CMK (cell line): ENCODE measurements around the gene TMEM179B.
"Not testable (repeated sequence)": the region's sequence is repeated elsewhere in the genome, so short reads cannot be mapped to it uniquely, and the experiment has no call there.

ENCODE experiments used
- DNase-seq: peaks from one replicate; pipeline ENCODE4 v3.0.0-alpha.2; 2010; ENCODE audit warnings: low read depth

TMEM179B gene

GRCh38 chr11:62787005-62787759 lies at the start of gene TMEM179B:
Gene TMEM179B (plus strand): TSS chr11:62787402. CDS start chr11:62787432, 30 bp downstream.
- DNase-seq, result peak; percentile 87

- DNase-seq, result no peak
Observed at GRCh38 chr11:62747475-62748160, 39.6 kb upstream of the TMEM179B start.

- not testable (repeated sequence) for DNase-seq
Observed at GRCh38 chr11:62749931-62750330, 37.3 kb upstream of the TMEM179B start.

- no peak for DNase-seq
Observed at GRCh38 chr11:62752177-62752785, 34.9 kb upstream of the TMEM179B start.

DNA sequence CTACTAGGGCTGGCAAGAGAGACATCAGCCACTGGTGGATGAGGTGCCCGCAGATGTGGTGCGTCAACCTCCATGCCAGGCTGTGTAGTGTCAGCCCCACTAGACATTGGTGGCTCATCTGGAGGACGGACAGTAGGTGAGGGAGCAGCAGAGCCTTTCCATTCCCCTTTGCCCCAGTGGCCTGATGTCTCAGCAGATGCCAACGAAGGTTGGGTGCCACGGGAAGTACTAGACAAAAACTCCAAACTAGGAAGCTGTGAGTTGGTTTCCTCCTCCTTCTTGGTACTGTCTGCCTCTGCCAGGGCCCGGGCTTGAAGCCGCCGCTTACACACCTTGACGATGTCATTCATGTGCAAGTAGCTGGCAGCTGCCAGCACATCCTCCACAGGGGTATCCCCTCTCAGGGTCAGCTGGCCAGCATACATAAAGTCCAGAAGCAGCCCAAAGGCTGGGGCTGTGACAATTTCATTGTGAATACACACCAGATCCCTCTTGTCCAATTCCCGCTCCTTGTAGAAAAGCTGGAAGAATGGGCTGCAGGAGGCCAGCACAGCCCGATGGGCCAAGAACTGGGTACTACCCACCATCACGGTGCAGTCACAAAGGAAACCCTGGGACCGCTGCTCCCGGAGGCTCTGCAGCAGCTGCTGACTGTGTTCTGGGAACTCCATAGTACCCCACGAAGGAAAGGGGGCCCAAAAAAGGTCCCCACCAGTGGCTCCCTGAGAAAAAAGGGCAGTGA lies 34.0 kb upstream of the TMEM179B start:
- DNase-seq, result no peak

GRCh38 chr11:62753736-62754603 lies 33.2 kb upstream of the TMEM179B start, which contains the start of gene ZBTB3:
Gene ZBTB3 (minus strand): TSS chr11:62754160. CDS start chr11:62753664, 496 bp downstream.
- peak; percentile 94 for DNase-seq

DNA sequence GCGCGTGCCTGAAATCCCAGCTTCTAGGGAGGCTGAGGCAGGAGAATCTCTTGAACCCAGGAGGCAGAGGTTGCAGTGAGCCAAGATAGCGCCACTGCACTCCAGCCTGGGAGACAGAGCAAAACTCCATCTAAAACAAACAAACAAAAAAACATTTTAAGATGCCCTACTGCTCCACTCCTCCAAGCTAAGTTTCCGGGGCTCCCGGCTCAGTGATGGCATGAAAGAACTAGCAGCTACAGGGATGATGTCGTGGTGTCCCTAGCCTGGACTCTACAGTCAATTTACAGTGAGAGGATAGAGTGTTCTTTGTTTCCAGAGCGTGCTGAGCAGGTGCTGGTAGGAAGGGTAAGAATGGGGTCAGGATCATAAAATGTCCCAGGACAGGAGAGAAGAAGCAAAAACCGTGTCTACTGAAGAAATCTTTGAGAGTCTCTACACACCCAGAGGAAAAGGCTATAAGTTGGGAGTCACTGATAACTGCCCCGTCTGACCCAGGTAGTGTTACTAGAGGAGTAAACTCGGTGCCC lies 32.1 kb upstream of the TMEM179B start:
- no peak for DNase-seq

- DNase-seq, result no peak
Observed at GRCh38 chr11:62757846-62758788, 29.1 kb upstream of the TMEM179B start.

- not testable (repeated sequence) for DNase-seq
Observed at GRCh38 chr11:62760867-62761227, 26.4 kb upstream of the TMEM179B start.

DNA sequence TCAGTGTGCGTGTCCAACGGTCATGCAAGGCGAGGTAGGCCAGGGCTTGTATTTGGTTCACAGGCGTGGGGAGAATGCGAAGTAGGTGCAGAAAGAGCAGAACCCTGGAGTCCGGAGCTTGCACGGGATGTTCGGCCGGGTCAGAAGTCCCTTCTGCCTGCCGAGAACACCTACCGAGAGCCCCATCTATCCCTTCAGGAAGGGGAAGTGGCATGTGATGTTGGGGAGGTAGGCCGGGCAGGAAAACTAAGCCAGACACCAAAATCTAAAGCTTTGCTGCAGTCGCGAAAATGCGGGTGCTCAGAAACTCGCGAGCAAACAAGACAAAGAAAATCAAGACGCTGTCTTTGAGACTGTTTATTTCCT lies 16.4 kb upstream of the TMEM179B start:
- DNase-seq, result peak; percentile 37

DNA sequence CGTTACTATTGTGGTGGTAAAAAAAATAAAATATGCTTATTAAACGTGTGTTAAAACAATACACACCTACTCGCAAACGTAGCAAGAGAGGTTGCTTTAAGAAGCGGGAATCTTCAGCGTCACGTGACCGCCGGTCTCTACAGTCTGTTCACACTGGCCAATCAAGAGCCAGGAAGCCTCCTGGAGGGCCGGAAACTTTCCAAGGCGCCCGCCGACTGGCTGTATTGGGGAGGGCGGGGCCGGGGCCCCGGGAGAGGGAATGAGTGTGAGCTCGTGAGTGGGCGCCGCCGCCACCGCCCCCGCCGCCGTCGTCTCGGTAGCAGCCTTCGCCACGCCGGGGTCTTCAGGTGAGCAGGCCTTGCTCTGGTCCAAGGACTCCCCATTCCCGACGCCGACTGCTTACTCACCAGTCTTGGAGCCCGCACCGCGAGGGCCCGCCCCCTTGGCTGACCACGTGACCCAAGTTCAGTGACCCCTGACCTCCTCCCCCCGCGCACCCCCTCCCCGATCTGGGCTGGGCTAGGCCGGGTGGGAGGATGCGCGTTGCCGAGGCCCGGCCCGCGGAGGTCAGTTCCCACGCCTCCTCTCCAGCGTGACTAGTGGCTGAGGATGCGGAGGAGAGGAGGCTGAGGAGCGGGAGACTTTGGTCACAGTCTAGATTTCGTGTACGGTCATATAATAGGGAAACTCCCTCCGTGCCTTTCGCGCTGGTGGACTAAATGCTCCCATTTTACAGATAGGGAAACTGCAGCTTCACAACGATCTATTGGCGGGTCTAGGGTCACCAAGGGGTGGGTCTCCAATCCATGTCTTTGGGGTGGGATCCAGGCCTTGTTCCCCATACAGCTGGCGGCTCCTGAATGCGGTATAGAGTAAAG lies 15.8 kb upstream of the TMEM179B start, which contains the start of gene TAF6L:
TAF6L (plus strand) TSS at position 253 of the 878 bp plus-strand sequence. CDS start 4,388 bp downstream, outside the sequence.
- DNase-seq, result peak; percentile 84

DNA sequence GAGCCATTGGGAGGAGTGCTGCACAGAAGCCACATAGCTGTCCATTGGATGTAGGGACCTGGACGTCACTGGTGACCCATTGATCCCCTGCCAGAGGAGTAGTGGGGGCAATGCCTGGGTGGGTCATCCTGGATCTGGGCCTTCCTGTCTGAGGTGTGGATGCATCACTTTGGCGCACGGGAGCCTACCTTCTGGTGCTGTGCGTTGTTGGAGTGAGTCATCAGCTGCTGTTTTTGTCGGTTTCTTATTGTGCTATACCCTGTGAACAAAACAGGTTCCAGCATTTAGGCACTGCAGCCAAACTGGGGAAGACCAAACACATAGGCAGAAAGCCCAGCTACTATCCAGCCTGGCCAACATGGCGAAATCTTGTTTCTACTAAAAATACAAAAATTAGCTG lies 12.8 kb upstream of the TMEM179B start:
- DNase-seq, result no peak

DNA sequence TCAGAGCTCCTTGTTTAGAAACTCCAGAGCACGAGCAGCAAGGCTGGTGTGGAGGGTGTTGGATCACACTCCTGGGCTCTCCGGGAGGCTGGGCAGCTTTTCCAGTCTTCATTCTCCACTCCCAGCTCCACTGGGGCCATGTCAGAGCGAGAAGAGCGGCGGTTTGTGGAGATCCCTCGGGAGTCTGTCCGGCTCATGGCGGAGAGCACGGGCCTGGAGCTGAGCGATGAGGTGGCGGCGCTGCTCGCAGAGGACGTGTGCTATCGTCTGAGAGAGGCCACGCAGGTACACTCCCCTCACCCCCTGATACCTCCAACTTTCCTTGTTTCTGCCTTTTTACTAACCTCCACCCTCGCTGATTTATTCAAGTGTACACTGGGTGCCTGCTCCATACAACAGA lies 11.6 kb upstream of the TMEM179B start:
- no peak for DNase-seq

GRCh38 chr11:62777389-62777788 lies 9.8 kb upstream of the TMEM179B start:
- DNase-seq, result no peak

GRCh38 chr11:62778441-62778840 lies 8.8 kb upstream of the TMEM179B start:
- DNase-seq, result no peak

DNA sequence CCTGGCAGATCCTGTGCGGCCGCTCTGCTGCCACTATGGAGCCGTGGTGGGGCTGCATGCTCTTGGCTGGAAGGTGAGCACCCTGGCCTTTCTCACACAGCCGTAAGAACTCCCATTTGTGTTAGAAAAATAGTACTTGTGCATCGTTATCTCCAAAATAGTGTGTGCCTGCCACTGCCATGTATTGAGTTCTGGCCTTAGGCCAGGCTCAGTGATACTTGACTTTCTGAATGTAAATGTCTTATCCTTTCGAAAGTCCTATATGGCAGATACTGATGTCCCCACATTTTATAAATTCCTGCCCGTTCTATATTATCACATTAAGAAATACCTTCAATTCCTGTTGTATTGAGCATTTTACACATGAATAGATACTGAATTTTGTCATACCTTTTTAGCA lies 4.4 kb upstream of the TMEM179B start:
- DNase-seq, result no peak

- DNase-seq, result peak; percentile 53
Observed at GRCh38 chr11:62786318-62787004, 741 bp upstream of the TMEM179B start.

DNA sequence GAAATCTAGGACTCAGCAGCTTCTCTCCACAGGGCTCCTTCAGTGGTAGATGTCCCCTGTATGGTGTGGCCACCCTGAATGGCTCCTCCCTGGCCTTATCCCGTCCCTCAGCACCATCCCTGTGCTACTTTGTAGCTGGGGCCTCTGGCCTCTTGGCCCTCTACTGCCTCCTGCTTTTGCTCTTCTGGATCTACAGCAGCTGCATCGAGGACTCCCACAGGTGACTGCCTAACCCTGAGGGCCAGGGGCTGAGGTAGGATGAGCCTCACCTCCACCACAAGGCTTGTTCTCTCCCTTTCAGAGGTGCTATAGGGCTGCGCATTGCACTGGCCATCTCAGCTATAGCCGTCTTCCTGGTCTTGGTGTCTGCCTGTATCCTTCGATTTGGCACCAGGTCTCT lies 1.8 kb downstream of the TMEM179B start:
- DNase-seq, result no peak
